PC-3 (cell line): ENCODE data around the gene CDK1.

Experiments
- CTCF ChIP-seq: fragments of 300-600 bp; sonication (generic); conservative IDR thresholded peaks from 2 replicates; pipeline ENCODE4 v1.5.1; 2017; ENCODE audit warnings: antibody characterized with exemption, low read depth, mild to moderate bottlenecking, low read length
- EZH2 ChIP-seq: fragments of 300-600 bp; sonication (generic); IDR thresholded peaks from one replicate; pipeline ENCODE4 v1.6.1; 2017; ENCODE audit warnings: antibody characterized with exemption, mild to moderate bottlenecking, low read length; ENCODE audit not compliant: unreplicated experiment

GRCh38 chr10:60800918-60801317 lies 22.6 kb downstream of the CDK1 start:
- TF ChIP-seq CTCF (no peak), EZH2 (no peak)
